Colon (tissue), 2 donors: ENCODE data around the gene CES5A.
"Not testable (repeated sequence)": the region's sequence is repeated elsewhere in the genome, so short reads cannot be mapped to it uniquely, and the experiment has no call there.

Experiments
- FAIRE-seq: peaks from 2 replicates; lab custom pipeline; 2012; peaks lifted over from hg19 to GRCh38; lab: Jason Lieb, UNC
- donor health status: control.
- donor health status: control.

CES5A gene

GRCh38 chr16:55875273-55875672, at the start of gene CES5A:
TSS of gene CES5A (minus strand) at chr16:55875373. CDS start at chr16:55875221, 152 bp downstream.
- FAIRE-seq, result no peak

GRCh38 chr16:55922662-55923061, 47.5 kb upstream of the CES5A start:
- no peak for FAIRE-seq

- FAIRE-seq, result no peak
Measured at GRCh38 chr16:55917373-55918160, 42.4 kb upstream of the CES5A start.

DNA sequence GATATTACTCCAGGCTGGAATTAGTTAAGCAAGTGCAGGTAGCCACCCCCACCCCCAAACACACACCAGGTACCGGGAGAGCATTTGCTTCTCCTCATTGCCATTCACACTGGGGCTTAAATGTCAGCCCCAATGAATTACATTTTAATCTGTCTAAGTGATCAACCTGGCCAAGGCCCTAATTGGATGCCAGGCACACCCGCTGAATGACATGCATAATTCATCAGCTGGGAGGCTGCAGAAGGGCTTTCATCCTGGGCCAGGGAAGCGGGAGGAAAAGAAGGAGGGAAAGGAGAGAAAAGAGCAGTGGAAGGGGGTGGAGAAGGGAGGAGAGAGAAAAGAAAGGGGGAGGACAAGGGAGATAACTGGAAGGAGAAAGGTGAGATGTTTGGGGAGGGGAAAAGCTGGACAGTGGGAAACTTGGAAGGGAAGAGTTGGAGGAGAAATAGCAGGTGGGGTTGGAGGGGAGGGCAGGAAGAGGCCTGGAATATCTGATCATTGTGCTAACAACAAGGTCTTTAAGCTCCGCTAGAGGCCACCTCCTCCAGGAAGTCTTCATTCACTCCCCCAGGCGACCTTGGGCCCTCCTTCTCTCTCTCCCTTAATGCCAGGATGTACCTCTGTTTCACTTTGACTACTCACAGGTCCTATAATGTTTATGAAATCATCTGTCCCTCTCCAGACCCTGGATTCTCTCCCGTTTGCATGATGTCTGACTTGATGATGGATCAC, 40.1 kb upstream of the CES5A start:
- no peak for FAIRE-seq

- no peak for FAIRE-seq
Measured at GRCh38 chr16:55914383-55914782, 39.2 kb upstream of the CES5A start.

- FAIRE-seq, result no peak
Measured at GRCh38 chr16:55913716-55914115, 38.5 kb upstream of the CES5A start.

DNA sequence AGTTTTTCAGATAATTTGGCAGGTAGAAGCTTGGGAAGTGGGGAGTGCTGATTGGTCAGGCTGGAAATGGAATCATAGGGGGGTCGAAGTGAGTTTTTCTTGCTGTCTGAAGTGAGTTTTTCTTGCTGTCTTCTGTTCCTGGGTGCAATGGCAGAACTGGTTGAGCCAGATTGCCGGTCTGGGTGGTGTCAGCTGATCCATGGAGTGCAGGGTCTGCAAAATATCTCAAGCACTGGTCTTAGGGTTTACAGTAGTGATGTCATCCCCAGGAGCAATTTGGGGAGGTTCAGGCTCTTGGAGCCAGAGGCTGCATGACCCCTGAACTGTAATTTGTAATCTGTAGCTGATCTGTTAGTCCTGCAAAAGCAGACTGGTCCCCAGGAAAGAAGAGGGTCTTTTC, 37.9 kb upstream of the CES5A start:
- not testable (repeated sequence) for FAIRE-seq

GRCh38 chr16:55912022-55912421, 36.8 kb upstream of the CES5A start:
- FAIRE-seq, result no peak

- FAIRE-seq, result no peak
Measured at GRCh38 chr16:55911616-55912015, 36.4 kb upstream of the CES5A start.

DNA sequence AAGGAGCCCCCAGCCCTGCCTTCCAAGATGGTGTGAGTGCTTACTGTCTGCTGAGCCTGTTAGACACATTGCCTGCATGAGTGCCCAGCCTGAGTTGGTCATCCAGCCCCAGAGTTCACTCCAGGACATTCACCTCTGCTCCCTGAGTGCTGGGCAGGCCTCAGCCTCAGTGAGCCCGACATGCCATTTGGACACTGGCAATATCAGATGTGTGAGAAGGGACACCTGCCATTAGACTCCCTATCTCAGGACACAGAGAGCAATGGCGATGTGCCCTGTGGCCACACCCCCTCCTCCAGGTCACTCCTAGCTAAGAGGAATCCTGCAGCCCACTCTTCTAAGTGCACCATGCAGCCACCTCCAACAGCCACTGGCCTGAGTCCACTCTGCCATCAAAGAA, 34.7 kb upstream of the CES5A start:
- FAIRE-seq, result no peak

GRCh38 chr16:55908641-55909040, 33.5 kb upstream of the CES5A start:
- FAIRE-seq, result no peak

GRCh38 chr16:55907661-55908060, 32.5 kb upstream of the CES5A start:
- no peak for FAIRE-seq

DNA sequence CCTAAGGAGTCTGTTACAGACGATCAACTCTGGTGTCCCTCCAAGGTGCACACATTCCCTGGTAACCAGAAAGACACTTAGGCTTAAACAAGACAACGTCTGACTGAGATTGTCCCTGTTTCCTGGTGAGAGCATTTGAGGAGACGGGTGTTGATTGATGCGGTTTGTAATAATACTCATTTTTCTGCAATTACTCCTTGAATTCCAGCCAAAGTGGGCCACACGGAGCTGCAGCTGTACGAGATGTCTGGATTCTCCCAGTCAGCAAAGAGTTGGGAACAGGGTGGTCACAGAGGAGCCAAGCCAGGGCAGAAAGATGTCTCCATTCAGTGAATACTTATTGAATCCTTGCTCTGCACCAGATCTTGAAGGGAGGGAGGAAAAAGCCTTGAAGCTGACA, 30.9 kb upstream of the CES5A start:
- FAIRE-seq, result no peak

DNA sequence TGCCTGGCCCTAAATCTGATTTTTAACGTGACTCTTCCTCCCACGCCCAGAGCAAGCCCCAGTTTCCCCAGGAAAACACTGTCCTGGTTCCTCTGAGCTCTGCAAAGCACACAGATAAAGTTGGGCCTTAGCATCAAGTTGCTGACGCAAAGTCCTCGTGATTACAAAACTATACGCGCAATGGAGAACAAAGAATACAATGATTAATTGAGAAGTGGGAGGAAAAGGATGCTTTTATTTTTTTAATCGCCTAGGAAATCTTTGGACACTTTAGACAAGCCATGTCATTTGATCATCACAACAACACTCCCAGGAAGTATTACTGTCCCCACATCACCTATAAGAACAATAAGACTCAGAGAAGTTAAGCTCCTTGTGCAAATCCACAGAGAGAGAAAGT, 30.5 kb upstream of the CES5A start:
- no peak for FAIRE-seq

- no peak for FAIRE-seq
Measured at GRCh38 chr16:55901566-55902217, 26.5 kb upstream of the CES5A start.

- FAIRE-seq, result no peak
Measured at GRCh38 chr16:55900616-55901393, 25.6 kb upstream of the CES5A start.

GRCh38 chr16:55899857-55900256, 24.7 kb upstream of the CES5A start:
- FAIRE-seq, result no peak

- no peak for FAIRE-seq
Measured at GRCh38 chr16:55898592-55898991, 23.4 kb upstream of the CES5A start.

GRCh38 chr16:55892821-55893220, 17.6 kb upstream of the CES5A start:
- FAIRE-seq, result no peak

DNA sequence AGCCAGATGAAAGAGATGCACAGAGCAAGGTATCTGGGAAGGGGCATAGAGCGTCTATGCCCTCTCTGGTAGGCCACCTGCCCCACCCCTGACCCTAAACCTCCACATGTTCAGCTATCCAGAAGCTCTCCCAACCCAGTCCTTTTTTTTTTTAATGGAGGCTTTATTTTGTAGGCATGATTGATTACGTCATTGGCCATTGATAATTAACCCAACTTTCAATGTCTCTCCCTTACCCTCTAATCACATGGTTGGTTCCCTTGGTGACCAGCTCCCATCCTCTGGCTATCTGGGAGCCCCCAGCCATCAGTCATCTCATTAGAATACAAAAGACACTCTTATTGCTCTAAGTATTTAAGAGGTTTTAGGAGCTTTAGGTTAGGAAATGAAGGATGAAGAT, 14.3 kb upstream of the CES5A start:
- FAIRE-seq, result no peak

- FAIRE-seq, result no peak
Measured at GRCh38 chr16:55888546-55888945, 13.4 kb upstream of the CES5A start.

DNA sequence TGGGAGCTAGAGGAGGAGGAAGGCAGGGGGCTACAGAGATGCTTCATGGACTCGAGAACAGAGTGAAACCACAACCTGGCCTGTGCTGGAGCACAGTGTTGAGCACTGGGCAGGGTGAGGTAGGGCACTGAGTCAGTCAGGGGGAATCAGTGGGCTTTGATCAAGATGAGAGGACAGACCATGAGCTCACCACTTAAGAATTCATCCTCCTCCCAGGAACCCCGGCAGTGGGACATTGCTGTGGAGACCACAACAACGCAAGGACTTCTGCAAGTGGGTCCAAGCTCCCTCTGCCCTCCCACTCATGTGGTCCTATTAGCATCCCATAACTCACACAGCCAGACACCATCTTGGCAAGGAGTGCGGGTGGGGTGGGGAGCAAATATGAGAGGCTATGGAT, 1.7 kb upstream of the CES5A start:
- no peak for FAIRE-seq
